Posterior vena cava (tissue), 2 donors: ENCODE measurements around the gene FBXW4. TPM values are rescaled to one million over a fixed set of nuclear protein-coding genes. Genes with fewer than 3 reads are reported as not detected.
"Not testable (repeated sequence)": the region's sequence is repeated elsewhere in the genome, so short reads cannot be mapped to it uniquely, and the experiment has no call there.

ENCODE experiments used
- DNase-seq: peaks from one replicate; pipeline ENCODE4 v3.0.0-alpha.2; 2020; ENCODE audit warnings: low spot score
- intact Hi-C, 2 donors: fragments of 100-400 bp; cut with DNase I; formaldehyde crosslinking; loops; one replicate each; pipeline versions ENCODE4 v1.14.1 to v1.14.2; 2022 to 2023
- total RNA-seq, 2 donors: library from RNA; stranded (reverse); fragmentation: NEBNext Ultra II Directional; extraction: Animal tissue kit (Norgen Biotek cat#: 25700); gene quantifications; one replicate each; pipeline ENCODE4 v1.2.1, GENCODE V29; 2021
- donor health status: DM: yes; HTN: yes; CAD: no.
- donor health status: DM: yes; HTN: yes; CAD: no.

FBXW4 gene
- total RNA-seq, 2 donors from 2014 or later: 69.3 to 75.1 TPM

DNA sequence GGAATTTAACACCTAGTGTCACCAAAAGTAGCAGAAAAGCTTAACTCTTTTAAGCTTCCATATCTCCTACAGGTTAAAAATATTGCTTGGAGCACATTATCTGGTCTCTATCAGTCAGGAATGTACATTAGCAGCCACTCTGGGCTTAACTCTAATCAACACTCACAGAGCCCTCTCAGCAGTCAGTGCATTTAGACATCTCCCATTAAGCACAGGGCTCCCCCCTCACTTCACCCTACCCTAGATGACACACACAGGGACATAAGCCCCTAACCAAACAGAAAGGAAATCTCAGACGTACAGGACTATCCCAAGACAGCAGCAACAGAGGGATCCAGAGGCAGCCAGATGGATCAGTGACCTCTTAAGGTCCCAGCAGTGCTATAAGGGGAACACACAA lies 26.4 kb downstream of the FBXW4 start:
- DNase-seq: no peak
- intact Hi-C loops: no loop called here

DNA sequence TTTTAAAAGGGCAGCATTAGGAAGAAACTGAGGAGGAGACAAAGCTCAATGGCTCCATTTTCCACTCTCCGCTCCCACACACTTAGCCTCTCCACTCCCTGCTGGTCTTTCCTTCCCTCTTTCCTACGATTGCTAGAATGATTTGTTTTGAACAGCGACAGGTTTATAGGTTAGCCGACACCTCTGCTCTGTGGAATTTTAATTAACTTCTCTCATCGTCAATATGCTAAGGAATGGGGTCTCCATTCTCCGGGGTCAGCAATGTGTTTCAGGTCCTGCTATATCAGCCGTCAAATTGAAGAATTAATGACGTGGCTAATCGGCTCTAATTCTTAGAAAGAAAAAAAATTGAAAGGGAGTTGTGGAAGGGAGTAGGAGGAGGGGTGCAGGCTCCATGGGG lies 28.9 kb downstream of the FBXW4 start:
- DNase-seq: no peak
- intact Hi-C loops: no loop called here

DNA sequence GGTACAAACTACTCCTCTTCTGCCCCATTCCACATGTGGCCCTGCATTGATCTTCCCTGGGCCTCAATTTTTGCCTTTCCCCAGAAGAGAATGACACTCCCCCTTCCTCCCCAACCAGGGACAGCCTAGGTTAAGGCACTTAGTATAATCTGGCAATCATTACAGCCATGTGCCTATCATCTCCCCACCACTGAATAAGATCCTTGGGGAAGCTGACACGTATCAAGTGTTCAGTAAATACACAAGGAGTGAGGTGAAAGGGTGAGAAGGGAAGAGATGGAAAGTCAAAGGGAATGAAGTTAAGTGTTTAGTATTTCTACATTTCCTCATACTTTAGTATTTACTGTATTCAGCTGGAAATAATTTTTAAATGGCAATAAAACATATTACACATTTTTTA lies 31.9 kb downstream of the FBXW4 start:
- no peak for DNase-seq
- intact Hi-C loops: no loop called here

DNA sequence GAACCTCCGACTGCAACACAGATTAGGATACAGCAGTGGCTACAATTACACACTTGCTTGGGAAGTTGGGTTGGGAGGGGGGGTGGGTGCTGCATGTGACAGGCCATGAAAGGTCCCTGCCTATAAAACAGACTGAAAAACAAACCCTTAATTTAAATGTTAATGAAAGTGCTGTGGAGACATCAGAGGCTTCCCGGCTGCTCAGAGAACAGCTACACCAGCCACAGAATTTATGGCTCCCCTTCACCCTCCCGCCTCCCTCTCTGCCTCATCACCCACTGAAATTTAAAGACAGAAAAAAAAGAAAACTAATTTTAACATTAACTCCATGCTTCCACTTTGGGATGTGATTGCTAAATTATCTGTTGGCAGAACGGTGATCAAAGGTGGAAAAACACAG lies 34.7 kb downstream of the FBXW4 start:
- intact Hi-C loops: no loop called here

DNA sequence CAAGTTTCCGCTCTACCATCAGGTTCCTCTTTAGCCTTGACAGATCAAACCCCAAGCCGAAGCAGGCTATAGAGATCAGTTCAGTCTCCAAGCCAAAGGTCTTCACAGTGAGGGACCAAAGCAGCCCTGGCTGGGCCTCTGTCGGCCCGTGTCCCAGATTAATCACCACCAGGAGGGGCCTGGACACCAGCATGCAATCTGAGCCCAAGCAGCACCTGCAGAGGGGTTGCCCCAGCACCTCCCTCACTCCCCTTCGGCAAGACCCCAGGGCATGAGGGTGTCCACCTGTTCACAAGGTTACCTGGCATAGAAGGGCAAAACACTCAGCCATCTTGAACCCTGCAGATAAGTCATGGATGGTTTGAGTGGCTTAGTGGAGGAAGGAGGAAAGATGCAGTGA lies 36.0 kb downstream of the FBXW4 start:
- intact Hi-C loops: loop anchor here in 1 of 2 donors (5.0 kb wide), 1 partner anchor 892 kb away; no protein-coding TSS in a partner anchor
- DNase-seq: no peak

More for the DNA sequence above, 34.7 kb downstream of the FBXW4 start:
- DNase-seq: no peak

DNA sequence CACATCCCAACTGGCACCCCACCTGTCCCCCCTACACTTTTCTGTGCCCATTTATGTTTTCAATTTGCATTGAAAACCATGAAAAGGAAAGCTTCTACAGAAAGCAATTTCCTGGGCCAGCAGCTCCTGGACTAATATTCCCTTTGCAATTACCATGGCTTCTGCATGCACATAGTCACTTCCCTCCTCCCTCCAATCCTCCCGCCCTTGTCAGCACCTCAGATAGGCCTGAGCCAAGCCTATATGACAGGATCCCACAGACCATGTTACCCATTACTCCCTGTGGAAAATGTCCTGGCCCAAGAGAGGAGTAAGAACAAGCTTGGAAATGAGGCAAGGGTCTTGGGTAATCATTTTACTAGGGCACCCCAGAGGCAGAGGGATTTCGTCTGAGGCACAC lies 38.1 kb downstream of the FBXW4 start:
- intact Hi-C loops: loop anchor here in 1 of 2 donors (5.0 kb wide), 1 partner anchor 890 kb away; no protein-coding TSS in a partner anchor
- no peak for DNase-seq

DNA sequence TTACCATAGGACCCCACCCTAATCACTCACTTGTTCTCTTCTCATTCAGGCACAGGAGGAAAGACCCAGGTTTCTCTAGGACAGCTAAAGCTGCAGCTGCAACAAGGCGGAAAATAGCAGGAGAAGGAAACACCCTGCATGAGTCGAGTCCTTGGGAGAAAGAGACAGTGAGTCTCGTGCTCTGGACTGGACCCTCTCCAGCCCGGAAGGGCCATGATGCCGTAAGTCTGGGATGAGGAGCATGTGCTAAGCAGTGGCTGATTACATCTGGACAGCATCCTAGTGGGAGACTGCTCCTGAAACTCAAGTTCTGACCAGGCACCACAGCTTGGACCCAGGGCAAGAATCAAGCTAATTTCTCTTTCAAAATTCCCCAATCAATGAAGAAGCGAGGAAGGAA lies 39.4 kb downstream of the FBXW4 start:
- DNase-seq: peak; percentile 87
- intact Hi-C loops: loop anchor here in 1 of 2 donors (5.0 kb wide), 1 partner anchor 888 kb away; no protein-coding TSS in a partner anchor

DNA sequence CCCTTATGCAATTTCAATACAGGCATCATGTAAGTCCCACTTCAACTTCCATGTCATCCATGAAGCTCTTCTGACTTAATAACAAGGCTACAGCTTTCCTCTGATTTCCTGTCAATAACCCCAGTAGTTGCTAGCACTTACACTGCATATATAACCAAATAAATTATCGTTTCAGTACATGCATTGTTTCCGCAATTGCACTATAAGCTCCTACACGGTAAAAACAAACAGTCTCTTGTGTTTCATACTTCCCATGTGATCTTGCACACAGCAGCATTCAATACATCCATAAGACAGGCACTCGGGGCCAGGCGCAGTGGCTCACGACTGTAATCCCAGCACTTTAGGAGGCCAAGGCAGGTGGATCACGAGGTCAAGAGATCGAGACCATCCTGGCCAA lies 41.4 kb downstream of the FBXW4 start:
- intact Hi-C loops: no loop called here

DNA sequence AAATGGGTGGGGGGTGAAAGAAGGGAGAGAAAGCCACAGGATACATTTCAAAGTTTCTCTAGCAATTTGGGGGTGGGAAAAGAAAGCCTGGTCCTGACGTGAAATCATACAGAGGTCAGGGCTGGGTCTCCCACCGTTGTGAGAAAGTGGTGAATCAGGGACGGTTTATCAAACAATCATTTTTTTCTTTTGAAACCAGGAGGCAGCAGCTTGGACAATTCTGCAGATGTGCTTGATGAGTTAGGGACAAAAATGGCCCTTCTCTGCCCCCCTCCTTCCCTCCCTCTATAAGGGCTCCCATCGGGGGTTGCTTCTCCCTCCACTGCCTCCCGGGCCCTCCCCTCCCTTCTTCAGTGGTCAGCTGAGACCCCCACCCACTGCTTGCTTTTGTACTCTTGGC lies 43.6 kb downstream of the FBXW4 start:
- intact Hi-C loops: no loop called here
- DNase-seq: no peak

More for the DNA sequence above, 41.4 kb downstream of the FBXW4 start:
- no peak for DNase-seq

DNA sequence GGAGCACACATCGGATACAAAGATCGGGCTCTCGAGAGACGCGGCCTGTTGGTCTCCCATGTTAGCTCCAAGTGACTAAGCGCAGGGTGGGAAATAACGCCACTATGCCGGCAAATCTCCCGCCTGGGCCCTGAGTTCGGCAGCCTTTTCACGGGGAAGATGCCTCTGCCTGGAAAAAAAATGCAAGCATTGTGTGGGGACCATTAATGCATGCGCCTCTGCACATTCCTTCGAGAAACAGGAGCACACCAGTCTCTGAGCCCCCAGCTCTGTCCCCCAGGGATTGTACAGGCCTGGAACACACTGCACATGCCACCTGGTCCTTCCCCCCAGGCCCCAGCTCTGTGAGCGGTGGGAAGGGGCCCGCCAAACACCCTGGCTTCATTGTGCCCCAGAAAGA lies 44.1 kb downstream of the FBXW4 start:
- DNase-seq: no peak
- intact Hi-C loops: no loop called here

DNA sequence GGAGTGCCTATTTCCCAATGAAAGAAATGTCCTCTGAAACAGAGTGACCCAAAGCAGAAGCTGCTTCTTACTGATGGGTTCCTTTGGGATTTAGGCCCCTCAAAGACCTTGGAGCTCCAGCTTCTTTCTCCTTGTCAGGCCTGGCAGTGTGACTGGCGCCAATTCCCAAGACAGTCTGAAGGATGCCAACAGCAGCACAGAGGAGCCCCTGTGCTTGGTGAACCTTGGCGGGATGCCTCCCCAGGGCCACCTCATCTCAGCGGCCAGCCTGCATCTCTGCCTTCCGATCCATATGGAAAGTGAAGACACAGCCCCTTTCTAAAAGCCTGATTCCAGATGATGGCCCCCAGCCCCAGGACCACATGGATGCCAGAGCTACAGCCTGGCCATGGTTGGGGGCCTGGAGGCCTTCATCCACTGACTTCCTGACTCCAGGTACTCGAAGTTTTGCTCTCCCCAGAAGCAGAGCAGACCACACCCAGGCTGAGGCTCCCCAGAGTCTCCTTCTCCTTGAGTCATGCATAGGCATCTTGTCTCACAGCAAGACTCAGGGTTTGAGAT lies 45.4 kb downstream of the FBXW4 start:
- intact Hi-C loops: no loop called here
- no peak for DNase-seq

DNA sequence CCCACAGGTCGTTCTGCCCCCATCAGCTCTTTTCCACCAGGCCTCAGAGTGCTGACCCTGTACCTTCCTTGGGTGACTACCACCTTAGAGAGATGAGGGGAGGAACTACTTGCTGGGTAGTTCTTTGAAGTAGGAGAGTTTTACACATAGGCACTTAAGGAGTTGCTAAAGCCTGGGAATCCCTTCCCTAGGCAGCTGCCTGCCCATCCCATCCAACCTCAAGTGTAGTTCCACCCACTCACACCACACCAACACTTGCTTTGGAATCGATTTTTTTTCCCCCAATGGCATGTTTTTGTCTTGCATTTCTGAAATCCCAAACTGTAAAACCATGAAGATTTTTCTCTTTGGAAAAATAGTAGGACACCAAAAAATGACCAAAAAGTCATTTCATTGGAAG lies 47.7 kb downstream of the FBXW4 start:
- no peak for DNase-seq
- intact Hi-C loops: loop anchor here in 1 of 2 donors (1.0 kb wide), 1 partner anchor 16 kb away; no protein-coding TSS in a partner anchor

DNA sequence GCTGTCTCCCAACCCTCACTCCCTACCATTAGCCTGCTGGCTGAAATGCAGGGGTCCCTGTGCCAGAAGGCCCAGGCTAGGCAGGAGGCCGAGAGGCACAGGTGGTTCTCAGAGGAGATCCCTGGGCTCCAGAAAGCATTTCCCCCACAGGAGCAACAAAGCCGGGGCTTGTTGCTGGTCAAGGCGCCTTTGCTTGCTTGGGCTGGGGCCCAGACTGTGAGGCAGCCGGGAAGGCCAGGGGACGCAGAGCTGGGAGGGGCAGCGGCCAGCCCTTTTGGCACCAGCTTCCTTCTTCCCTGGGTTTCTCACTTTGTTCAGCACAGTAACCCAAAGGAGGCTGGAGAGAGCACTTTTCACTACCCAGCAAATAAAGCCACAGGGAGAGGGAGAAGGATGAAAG lies 48.6 kb downstream of the FBXW4 start:
- peak; percentile 86 for DNase-seq
- intact Hi-C loops: no loop called here

DNA sequence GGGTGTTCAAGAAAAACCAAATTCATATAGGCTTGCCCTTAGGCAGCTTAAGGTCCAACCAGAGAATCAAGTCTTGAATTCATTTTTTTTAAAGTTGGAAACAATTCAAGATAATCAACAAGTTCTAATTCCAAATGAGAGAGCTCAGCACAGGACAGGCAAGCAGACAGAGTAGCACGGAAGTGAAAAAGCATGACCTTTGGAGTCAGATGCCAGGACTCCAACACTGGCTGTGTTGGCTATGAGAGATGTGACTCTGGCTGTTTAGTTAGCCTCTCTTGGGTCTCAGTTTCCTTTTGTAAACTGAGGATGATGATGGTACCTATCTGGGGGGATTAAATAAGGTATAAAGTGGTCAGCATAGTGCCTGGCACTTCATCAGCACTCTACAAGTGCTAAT lies 49.3 kb downstream of the FBXW4 start:
- intact Hi-C loops: no loop called here
- DNase-seq: no peak

DNA sequence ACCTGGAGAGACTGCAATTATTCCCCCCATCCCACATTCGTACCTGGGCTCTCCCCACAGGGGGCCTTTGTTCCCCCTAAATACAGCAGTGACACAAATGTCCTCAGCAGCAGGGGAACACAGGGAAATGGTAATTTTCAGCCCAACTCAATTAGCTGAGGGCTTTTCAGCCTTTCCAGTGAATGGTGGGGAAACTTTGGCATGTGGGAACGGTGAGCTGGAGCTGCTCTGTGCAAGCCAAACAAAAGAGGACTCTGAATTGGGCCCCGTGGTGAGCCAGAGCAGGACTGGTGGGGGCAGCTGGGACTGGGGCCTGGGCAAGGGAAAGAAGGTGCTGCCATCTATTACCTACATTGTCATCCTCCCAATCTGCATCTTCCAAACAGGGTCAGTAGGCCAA lies 51.0 kb downstream of the FBXW4 start:
- intact Hi-C loops: no loop called here
- no peak for DNase-seq

DNA sequence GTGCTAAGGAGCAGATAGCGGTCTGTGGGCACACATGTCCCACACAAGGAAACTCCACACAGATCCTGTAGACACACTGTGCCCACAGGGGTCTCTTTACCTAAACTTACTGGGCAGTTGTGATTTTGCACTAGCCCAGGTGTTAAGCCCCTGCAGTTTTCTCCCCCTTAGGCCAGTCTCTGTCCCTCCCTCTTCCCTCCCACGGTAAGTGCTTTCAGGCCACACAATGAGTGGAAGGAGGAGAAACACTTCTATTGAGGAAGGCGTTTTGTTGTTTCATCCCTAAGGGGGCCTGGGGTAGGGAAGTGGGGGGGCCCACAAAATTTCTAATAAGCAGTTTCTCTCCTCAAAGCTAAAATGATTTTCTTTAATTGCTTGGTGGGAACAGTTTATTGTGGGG lies 51.4 kb downstream of the FBXW4 start:
- no peak for DNase-seq
- intact Hi-C loops: no loop called here

DNA sequence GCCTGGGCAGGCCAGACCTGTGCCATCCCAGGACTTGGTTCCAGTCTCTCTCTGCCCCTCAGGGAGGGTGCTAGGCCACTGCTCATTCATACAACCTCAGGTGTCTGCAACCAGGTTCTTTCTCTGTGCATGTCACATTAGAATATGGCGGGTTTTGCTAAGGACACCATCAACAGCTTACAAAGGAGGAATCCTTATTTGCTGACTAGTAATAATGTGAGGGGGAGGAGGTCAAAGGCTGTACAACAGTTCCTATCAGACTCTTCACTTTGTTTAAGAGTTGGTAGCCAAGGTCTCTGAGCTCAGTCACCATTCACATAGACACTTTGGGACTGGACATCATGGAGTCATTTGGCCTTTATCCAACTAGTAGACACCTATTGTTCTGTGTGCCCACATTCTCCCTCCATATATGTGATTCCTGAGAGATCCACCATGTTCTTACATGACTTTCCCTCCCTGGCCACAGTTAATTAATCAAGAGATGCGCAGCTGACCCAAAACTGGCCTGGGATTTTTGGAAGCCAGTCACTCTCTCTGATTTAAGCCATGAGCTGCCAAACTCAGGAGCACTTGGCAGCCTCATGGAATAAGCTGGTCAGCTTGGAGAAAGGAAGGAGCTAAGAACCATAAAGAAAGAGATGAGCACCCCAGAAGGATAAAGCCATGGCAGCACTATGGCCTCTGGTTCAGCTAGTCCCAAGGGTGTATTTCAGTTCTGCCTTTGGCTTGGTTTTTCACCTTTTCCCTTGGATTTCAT lies 55.6 kb downstream of the FBXW4 start:
- no peak for DNase-seq
- intact Hi-C loops: no loop called here

DNA sequence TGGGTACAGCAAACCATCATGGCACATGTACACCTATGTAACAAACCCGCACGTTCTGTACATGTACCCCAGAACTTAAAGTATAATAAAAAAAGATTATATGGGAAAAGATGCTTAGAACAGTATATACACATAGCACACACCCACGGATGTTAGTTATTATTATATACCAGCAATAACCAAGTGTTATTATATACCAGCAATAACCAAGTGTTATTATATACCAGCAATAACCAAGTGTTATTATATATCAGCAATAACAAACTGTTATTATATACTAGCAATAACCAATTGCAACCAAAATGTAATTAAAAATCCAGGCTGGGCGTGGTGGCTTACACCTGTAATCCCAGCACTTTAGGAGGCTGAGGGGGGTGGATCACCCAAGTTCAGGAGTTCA lies 61.5 kb downstream of the FBXW4 start:
- intact Hi-C loops, DNase-seq: not testable (repeated sequence)

DNA sequence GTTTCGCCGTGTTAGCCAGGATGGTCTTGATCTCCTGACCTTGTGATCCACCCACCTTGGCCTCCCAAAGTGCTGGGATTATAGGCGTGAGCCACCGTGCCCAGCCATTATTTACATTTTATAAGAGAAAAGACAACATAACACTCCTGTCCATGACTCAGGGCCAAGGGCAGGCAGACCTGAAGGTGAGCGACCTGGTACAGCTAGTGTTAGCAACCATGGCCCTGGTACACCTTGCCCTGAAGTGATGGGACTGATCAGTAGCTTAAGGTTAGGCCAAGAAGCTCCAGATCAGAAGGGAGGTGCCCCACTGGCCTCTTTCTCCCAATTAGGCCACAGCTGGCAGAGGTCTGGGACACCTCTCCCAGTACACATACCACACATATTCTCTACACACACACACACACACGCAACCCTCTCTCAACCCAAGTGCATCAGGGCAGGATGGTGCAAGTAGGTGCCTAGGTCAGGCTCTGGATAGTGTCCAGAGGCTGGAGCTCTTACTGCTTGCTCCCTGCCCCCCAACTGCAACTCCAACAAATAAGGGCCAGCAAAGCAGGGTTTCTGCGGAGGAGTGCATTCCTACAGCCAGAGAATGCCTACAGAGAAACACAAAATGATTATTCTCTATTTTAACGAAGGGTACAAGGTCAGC lies 63.0 kb downstream of the FBXW4 start:
- intact Hi-C loops: loop anchor here in 1 of 2 donors (1.0 kb wide), 2 partner anchors 15 to 37 kb away; no protein-coding TSS in a partner anchor
- no peak for DNase-seq

DNA sequence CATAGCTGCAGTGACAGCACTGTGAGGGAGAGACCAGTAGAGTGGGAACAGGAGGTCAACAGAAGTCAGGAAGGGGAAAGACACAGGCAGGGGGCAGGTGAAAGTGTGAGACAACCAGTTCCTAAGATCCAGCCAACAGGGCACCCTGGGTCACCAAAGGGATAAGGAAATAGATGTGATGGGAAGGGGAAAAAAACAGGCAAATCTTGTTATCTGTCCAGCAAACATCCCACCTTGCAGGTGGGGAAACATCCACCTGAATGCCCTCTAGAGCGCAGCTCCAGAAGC lies 64.4 kb downstream of the FBXW4 start:
- no peak for DNase-seq
- intact Hi-C loops: no loop called here
